HL-60 (cell line): ENCODE data around the gene TIAM1.

Source experiments
- GABPA ChIP-seq: IDR thresholded peaks from 2 replicates; pipeline ENCODE4 v1.6.1; 2012; ENCODE audit warnings: low read depth
- POLR2AphosphoS5 ChIP-seq: IDR thresholded peaks from 2 replicates; pipeline ENCODE4 v1.6.1; 2012; ENCODE audit warnings: low read depth
- SPI1 ChIP-seq: IDR thresholded peaks from 2 replicates; pipeline ENCODE4 v1.6.1; 2012; ENCODE audit warnings: low read depth, mild to moderate bottlenecking, borderline replicate concordance
- TF ChIP-seq, protein P1 (sequence below): IDR thresholded peaks from one replicate; pipeline ENCODE4 v1.5.1; 2011; ENCODE audit warnings: low read length, control low read depth, inconsistent platforms; ENCODE audit not compliant: insufficient read depth
- TF ChIP-seq, protein P2 (sequence below): IDR thresholded peaks from 2 replicates; pipeline ENCODE4 v1.6.1; 2012; ENCODE audit warnings: low read depth; ENCODE audit not compliant: insufficient replicate concordance

DNA sequence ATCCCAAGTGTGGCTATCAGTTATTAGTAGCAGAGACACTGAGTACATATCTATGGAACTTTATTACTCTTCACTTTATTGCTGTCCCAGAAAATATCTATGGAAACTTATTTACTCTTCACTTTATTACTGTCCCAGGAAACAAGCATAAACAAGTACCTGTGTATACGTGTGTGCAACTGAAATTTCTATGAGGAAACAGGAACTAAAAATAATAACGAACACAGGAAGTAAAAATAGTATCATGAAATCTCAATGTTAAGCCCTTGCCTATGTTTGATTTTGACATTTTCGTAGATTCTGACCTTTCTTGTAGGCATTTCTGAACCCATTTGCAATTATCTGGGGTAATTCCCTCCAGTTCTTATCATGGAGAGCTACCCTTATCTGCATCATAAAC, 240.9 kb downstream of the TIAM1 start:
- TF ChIP-seq, protein P1, sequence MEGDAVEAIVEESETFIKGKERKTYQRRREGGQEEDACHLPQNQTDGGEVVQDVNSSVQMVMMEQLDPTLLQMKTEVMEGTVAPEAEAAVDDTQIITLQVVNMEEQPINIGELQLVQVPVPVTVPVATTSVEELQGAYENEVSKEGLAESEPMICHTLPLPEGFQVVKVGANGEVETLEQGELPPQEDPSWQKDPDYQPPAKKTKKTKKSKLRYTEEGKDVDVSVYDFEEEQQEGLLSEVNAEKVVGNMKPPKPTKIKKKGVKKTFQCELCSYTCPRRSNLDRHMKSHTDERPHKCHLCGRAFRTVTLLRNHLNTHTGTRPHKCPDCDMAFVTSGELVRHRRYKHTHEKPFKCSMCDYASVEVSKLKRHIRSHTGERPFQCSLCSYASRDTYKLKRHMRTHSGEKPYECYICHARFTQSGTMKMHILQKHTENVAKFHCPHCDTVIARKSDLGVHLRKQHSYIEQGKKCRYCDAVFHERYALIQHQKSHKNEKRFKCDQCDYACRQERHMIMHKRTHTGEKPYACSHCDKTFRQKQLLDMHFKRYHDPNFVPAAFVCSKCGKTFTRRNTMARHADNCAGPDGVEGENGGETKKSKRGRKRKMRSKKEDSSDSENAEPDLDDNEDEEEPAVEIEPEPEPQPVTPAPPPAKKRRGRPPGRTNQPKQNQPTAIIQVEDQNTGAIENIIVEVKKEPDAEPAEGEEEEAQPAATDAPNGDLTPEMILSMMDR = no peak
- no peak for TF ChIP-seq POLR2AphosphoS5
- TF ChIP-seq, protein P2, sequence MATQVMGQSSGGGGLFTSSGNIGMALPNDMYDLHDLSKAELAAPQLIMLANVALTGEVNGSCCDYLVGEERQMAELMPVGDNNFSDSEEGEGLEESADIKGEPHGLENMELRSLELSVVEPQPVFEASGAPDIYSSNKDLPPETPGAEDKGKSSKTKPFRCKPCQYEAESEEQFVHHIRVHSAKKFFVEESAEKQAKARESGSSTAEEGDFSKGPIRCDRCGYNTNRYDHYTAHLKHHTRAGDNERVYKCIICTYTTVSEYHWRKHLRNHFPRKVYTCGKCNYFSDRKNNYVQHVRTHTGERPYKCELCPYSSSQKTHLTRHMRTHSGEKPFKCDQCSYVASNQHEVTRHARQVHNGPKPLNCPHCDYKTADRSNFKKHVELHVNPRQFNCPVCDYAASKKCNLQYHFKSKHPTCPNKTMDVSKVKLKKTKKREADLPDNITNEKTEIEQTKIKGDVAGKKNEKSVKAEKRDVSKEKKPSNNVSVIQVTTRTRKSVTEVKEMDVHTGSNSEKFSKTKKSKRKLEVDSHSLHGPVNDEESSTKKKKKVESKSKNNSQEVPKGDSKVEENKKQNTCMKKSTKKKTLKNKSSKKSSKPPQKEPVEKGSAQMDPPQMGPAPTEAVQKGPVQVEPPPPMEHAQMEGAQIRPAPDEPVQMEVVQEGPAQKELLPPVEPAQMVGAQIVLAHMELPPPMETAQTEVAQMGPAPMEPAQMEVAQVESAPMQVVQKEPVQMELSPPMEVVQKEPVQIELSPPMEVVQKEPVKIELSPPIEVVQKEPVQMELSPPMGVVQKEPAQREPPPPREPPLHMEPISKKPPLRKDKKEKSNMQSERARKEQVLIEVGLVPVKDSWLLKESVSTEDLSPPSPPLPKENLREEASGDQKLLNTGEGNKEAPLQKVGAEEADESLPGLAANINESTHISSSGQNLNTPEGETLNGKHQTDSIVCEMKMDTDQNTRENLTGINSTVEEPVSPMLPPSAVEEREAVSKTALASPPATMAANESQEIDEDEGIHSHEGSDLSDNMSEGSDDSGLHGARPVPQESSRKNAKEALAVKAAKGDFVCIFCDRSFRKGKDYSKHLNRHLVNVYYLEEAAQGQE = no peak
- no peak for TF ChIP-seq GABPA
- no peak for TF ChIP-seq SPI1
